Limb (tissue), 2 donors: ENCODE results near the gene S1PR5.

ENCODE experiments used
- DNase-seq, 2 donors: peaks; one replicate each; pipeline ENCODE4 v3.0.0-alpha.2; 2016; ENCODE audit errors: extremely low spot score in 2 of 2

Gene S1PR5

DNA sequence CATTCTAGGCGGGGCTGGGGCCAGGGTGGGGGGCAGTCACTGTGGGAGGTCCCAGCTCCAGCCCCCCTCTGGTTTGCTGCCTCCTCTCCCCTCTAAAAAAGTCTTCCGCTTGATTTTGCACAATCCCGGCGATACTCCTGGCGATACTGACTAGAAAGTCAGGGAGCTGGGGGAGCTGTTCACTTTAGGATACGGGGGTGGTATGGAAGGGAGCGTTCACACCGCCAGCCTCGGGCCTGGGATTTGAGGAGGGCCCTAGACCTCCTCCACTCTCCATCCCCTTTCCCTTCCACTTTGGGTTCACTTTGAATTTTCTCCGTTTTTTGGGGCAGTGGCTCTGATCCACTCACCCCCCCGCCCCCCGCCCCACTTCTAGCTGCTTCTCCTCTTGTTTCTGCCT, 49.1 kb downstream of the S1PR5 start:
- DNase-seq, result no peak

- DNase-seq, result no peak
These were observed 50.0 kb downstream of the S1PR5 start for GRCh38 chr19:10467104-10467706.

DNA sequence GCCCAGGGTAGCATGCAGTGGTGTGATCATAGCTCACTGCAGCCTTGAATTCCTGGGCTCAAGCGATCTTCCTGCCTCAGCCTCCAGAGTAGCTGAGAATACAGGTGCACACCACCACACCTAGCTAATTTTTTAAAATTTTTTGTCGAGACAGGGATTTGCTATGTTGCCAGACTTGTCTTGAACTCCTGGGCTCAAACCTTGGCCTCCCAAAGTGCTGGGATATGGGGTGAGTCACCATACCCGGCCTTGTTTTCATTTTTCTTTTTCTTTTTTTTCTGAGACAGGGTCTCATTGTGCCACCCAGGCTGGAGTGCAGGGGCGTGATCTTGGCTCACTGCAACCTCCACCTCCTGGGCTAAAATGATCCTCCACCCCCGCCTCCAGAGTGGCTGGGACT, 52.8 kb downstream of the S1PR5 start:
- DNase-seq, result no peak
